NAMALWA (cell line): ENCODE measurements around the gene ARHGEF1.

Experiments used
- DNase-seq: peaks from one replicate; pipeline ENCODE4 v3.0.0-alpha.2; 2015; ENCODE audit warnings: low spot score

ARHGEF1 gene

DNA sequence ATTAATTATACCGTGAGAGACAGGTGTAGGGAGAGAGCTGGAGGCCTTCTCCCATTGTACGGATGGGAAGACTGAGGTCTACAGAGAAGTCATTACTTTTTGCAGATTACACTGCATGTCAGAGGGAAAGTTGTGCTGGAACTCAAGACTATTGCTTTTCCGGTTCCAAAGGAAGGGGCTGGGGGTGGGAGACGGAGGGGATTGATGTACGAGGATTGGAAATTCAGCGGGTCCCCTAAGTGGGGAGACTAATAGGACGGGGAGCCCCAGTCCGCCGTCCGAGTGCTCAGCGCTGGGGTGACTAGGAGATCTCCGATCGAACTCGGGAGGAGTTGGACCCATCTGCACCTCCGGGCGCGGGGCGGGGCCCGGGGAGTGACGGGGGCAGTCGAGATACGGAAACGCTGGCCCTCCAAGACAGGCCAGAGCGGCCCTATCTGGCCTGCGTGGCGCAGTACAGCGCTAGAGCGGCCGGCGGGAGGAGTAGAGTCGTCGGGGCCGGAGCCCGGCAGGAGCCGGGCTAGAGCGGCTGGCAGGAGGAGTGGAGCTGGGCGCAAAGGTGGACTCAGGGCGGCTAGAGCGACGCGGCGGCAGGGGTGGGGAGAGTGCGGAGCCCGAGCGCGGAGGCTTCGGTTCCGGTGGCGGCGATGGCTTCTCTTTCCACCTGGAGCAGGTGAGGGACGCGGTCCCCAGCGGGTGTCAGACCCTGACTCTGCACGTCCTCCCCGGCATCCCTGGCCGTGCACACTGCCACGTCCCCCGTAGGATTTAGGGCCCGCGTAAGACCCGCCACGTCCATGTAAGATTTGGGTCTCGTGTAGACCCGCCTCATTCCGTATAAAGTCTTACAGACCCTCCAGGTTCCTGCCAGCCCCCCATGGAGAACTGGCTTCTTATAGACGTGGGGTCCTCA lies 1.1 kb downstream of the ARHGEF1 start:
- peak; percentile 96 for DNase-seq

- peak; percentile 69 for DNase-seq
Measured at GRCh38 chr19:41886761-41887710, 4.1 kb downstream of the ARHGEF1 start.

DNA sequence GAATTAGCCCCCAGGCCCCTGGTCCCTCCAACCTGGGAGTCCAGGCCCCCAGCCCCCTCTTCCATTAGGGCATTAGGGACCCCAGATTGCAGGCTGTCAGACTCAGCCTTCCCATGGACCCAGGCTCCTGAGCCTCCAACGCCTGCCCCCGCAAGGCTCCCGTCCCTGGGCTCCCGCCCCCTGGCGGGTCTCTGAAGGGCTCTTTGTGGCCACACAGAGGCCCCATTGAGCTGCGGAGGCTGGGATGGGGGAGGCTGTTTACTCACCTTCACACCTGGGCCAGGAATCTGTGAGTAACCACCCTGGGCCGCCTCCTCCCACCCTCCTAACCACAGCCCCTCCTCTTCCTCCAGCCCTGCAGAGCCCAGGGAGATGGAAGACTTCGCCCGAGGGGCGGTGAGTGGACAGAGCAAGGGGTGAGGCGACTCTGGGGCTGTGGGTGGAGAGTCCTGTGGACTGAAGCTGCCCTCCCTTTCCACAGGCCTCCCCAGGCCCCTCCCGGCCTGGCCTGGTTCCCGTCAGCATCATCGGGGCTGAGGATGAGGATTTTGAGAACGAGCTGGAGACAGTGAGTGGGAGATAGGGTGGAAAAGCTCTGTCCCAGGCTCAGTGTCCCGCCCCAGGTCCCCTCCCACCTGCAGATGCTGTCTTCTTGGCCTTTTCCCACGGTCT lies 4.9 kb downstream of the ARHGEF1 start:
- peak; percentile 59 for DNase-seq

DNA sequence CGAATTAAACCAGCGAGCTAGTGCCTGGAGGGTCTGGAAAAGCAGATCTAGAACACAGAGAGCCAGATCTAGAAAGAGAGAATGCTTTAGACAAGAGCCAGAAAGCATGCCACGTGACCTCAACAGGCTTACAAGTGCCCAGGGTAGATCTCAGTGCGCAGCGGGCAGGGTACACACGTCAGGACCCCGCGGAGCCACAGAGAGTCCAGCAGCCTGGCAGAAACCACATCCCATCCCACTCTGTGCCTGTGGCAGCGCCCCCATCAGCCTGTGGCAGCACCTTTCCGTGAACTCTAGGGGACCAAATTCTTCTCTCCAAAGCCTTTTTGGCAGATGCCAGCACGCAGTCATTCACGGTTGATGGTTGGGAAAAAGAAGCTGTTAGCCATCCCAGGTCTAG lies 5.9 kb downstream of the ARHGEF1 start:
- no peak for DNase-seq

DNA sequence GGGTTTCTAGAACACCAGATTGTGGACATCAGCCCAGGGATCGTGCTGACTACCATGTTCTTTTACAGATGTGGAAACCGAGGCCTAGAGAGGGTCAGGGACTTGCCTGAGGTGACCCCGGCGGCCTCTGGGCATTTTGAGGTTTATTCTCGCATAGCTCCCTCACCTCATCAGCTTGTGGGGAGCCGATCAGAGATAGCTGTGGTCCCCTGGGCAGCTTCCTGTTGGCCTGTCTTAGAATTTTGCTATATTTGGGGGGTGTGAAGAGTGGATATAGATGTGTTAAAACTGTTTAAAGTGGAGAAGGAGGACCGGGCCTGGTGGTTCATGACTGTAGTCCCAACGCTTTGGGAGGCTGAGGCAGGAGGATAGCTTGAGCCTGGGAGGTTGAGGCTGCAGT lies 6.9 kb downstream of the ARHGEF1 start:
- no peak for DNase-seq

DNA sequence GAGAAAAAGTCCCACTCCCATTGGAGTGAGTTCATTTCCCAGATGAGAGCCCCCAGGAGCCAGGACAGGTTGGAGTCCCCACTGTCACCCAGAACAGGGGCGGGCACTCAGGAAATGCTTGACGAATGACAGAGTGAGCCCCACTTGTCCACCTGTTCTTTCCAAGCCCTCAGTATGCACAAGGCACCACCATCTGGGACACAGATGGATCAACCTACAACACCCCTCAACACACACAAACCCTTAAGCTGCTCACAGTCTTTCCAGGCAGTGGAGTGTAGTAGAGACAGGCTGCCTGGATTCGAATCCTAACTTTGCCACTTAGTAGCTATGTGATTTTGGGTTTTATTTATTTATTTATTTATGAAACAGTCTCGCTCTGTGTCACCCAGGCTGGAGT lies 8.0 kb downstream of the ARHGEF1 start:
- DNase-seq = no peak

- no peak for DNase-seq
Measured at GRCh38 chr19:41892173-41892902, 9.4 kb downstream of the ARHGEF1 start.

DNA sequence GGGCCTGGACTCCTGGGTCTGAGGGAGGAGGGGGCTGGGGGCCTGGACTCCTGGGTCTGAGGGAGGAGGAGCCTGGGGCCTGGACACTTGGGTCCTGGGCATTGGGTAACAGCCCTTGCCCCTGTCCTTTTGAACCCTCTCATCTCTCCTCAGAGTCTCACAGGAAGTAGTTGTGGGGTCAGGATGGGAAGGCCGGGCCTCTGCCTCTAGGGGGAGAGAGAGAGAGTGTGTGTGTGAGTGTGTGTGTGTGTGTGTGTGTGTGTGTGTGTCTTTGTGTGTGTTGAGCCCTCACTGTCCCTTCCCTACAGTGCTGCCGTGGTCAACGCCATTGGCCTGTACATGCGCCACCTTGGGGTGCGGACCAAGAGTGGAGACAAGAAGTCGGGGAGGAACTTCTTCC lies 10.9 kb downstream of the ARHGEF1 start:
- no peak for DNase-seq

DNA sequence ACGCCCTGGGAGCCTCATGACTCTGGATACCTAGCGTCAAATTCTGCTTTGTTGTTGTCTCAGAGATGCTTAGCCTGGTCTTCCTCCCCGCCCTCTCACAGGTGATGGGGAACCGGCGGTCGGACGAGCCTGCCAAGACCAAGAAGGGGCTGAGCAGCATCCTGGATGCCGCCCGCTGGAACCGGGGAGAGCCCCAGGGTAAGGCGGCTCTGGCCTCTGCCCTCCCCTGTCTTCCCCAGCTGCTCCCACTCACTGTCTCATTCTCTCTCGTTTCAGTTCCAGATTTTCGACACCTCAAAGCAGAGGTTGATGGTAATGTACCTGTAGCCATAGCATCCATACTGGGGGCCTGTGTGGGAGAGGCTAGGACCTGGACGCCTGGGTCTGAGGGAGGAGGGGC lies 11.4 kb downstream of the ARHGEF1 start:
- no peak for DNase-seq

GRCh38 chr19:41895745-41896580 lies 13.0 kb downstream of the ARHGEF1 start:
- peak; percentile 76 for DNase-seq

DNA sequence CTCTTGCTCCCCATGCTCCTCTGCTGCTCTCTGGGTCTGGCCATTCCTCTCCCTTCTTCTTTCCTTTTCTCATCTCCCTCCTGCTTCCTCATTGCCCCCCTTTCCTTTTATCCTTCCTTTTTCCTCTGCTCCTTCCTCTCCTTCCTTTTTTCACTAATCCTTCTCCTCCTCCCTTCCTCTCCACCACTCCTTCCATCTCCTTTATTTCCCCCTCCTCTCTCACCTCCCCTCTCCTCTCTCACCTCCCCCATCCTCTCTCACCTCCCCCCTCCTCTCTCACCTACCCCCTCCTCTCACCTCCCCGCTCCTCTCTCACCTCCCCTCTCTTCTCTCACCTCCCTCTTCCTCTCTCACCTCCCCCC lies 13.6 kb downstream of the ARHGEF1 start:
- no peak for DNase-seq

DNA sequence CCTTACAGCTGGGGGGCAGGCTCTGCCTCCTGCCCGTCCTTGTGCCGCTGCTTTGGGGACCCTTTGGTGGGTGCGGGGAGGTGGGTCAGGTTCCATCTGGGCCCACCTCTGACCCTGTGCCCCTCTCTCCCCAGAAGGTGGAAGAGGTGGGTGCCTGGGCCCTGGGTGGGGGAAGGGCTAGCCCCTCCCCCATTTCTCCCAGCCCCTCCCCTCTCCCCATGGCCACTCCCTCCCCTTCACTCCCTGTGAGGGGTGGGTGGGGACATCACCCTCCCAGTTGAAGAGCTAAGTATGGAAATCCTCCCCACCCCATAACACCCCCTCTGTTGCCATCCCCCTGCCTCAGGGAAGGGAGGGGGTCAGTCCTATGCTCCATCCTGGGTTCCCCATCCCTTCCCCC lies 14.2 kb downstream of the ARHGEF1 start:
- DNase-seq = no peak

GRCh38 chr19:41897820-41898219 lies 14.8 kb downstream of the ARHGEF1 start:
- DNase-seq = no peak

DNA sequence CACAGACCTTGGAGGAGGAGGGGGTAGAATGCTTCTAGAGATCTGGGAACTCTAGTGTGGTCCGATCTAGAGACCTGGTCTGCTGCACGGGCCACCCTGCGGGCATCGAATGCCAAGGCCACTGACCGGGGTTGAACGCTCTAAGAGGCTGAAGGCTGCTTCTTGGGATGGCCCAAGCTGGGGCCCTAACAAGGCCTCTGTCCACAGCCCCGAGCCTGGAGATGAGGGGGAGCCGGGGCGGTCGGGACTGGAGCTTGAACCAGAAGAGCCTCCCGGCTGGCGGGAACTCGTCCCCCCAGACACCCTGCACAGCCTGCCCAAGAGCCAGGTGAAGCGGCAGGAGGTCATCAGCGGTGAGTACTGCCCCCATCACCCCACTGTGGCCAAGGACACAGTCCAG lies 15.3 kb downstream of the ARHGEF1 start:
- DNase-seq = no peak

GRCh38 chr19:41901707-41902360 lies 18.9 kb downstream of the ARHGEF1 start:
- DNase-seq = no peak

GRCh38 chr19:41902594-41902993 lies 19.6 kb downstream of the ARHGEF1 start:
- no peak for DNase-seq

DNA sequence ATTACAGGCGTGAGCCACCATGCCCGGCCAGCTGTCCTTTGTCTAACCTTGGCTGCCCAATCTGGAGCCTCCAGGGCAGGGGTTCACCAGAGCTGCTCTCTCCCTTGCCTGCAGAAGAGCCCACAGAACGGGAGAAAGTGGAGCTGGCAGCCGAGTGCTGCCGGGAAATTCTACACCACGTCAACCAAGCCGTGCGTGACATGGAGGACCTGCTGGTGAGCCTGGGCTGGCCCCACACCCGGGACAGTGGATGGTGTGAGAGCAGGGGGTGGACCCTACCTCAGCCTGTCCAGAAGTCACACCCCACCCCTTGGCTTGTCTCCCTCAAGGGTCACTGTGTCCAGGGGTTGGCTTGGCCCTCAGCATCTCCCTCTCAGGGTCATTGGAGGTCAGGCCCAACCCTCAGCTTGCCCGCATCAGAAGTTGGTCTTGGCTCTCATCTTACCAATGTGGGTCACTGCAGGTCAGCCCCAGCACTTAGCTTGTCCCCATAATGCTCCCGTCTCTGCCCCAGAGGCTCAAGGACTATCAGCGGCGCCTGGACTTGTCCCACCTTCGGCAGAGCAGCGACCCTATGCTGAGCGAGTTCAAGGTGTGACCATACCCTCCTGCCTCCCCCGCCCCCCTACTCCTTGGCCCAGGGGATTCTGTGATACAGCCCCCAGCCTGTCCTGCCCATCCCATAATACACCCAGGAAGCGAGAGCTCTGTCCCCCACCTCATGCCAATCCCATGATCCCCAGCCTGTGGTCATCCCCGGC lies 20.4 kb downstream of the ARHGEF1 start:
- DNase-seq = no peak

DNA sequence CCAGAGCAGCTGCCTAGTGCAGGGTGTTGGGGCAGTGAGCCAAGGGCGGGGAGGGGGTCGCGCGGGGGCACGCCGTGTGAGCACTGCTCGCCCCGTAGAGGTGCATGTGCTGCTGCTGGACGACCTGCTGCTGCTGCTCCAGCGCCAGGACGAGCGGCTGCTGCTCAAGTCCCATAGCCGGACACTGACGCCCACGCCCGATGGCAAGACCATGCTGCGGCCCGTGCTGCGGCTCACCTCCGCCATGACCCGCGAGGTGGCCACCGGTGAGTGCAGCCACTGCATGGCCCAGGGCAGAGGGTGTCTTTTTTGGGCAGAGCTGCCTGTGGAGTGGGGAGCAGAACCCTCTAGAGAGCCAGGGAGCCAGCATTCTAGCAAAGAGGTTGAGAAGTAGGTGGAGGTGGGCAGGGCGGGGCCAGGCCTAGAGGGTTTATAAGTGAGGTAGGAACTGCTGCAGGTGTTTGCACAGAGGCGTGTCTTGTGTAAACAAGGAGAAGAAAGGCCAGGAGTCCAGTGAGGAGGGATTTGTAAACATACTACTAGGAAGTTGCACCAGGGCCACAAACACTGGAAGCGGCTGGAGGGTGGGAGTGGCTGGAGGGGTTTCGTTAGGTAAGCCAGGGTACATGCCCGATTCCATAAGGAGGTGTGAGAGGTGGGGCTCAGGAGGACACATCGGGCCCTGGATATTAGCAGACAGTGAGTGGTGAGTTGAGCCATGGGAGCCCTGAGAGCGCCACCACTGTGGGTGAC lies 21.3 kb downstream of the ARHGEF1 start:
- DNase-seq = no peak
